Testis (tissue), 2 donors: Measurements from ENCODE around the gene TWIST2.

ENCODE experiments used
- POLR2A ChIP-seq: fragments of 450-650 bp; IDR thresholded peaks from one replicate; pipeline ENCODE4 v1.6.1; 2017; ENCODE audit warnings: antibody characterized with exemption, mild to moderate bottlenecking, moderate library complexity
- TF ChIP-seq, protein P1 (sequence below), 3 experiments: fragments of 450-650 bp in 2 of 3; fragments of 200-600 bp in 1 of 3; sonication (generic) in 1 of 3; IDR thresholded peaks; one replicate each; pipeline ENCODE4 v1.5.1; 2016 to 2019; ENCODE audit warnings: antibody characterized with exemption in 3 of 3, mild to moderate bottlenecking in 2 of 3, moderate library complexity in 1 of 3

GRCh38 chr2:238817382-238817781 is 30.5 kb upstream of the TWIST2 start:
- no peak for TF ChIP-seq POLR2A
- TF ChIP-seq, protein P1, sequence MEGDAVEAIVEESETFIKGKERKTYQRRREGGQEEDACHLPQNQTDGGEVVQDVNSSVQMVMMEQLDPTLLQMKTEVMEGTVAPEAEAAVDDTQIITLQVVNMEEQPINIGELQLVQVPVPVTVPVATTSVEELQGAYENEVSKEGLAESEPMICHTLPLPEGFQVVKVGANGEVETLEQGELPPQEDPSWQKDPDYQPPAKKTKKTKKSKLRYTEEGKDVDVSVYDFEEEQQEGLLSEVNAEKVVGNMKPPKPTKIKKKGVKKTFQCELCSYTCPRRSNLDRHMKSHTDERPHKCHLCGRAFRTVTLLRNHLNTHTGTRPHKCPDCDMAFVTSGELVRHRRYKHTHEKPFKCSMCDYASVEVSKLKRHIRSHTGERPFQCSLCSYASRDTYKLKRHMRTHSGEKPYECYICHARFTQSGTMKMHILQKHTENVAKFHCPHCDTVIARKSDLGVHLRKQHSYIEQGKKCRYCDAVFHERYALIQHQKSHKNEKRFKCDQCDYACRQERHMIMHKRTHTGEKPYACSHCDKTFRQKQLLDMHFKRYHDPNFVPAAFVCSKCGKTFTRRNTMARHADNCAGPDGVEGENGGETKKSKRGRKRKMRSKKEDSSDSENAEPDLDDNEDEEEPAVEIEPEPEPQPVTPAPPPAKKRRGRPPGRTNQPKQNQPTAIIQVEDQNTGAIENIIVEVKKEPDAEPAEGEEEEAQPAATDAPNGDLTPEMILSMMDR (IDR thresholded peaks at IDR 0.05) = no peak
